ENCODE measurements around the gene USF1. TPM values are rescaled to one million over a fixed set of nuclear protein-coding genes. Genes with fewer than 3 reads are reported as not detected.
A peak's percentile ranks its signal among the peaks of the same experiment; 100 is the strongest.

The USF1 gene
- total RNA-seq, 4 donors from 2014 or later, result 35.9 to 55.7 (median 49.4) TPM

DNA sequence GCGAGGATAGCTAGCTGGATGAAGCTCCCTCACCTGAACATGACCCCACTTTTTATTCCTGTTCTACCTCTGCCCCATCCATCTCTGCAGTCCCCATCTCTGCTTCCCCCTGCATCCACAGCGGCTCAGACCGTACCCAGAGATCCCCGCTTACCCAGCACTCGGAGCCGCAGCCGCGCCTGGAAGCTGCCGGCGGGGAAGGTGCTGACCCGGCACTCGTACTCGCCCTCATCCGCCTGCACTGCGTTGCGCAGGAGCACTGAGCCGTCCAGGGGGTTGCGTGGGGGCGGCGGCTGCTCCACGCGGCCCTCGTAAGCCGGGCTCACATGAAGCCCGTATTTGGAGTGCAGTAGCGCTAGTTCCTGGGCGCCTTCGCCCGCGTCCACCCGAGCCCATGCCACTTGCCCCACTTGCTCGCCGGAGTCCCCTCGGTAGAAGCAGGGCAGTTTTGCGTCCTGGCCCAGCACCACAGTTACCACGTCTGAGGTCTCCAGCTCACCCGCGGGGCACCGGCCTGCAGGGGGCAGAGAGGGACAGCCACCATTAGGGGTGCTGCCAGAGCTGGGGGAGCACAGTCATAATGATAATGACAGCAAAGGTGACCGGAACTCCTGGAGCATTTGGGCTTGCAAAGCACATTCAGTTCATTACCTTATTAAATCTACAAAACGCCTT lies 33.8 kb upstream of the USF1 start:
- Histone ChIP-seq H3K4me1 (peaks cover 28 to 95% (median 34%) of the 10 kb centered on the region in 3 donors), H3K27me3 (peaks cover 0 to 7% (median 0%) of the 10 kb centered on the region in 4 donors), H3K27ac (peak overlapping the region; percentile 30 to 97 (median 94)), H3K9me3 (no peaks in the 10 kb centered on the region), H3K4me3 (no peak overlapping the region), H3K36me3 (peaks cover 0 to 45% (median 5%) of the 10 kb centered on the region in 3 donors)
- intact Hi-C loops (cut with DNase I), result no loop called here
- no peak for TF ChIP-seq POLR2A (IDR thresholded peaks at IDR 0.05)
- TF ChIP-seq CTCF (IDR thresholded peaks at IDR 0.05), result no peak
- 55 to 61% methylated on average over 6 to 18 of the region's 41 CpGs for WGBS, 2 donors
- DNase-seq, result no peak

DNA sequence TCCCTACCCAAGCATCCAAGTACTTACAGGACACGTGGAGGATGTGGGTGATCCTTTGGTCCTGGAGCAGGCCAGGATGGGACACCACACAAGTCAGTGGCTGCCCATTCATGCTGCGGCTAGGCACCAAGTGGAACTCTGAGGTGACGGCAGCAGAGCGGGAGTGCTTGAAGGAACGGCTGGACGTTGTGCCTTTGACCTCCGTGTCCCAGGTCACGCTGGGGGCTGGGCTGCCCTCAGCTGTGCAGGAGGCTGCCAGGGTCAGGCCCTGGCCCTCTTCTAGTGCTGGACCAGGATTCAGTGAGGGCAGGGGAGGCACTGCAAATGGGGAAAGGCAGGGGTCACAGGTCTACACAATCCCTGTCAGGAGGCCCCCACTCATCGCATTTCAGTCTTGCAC lies 31.6 kb upstream of the USF1 start:
- intact Hi-C loops (cut with DNase I), result no loop called here
- Histone ChIP-seq H3K4me3 (no peak overlapping the region), H3K27me3 (peaks cover 0 to 7% (median 0%) of the 10 kb centered on the region in 4 donors), H3K27ac (peak overlapping the region; percentile 6 to 97 (median 54)), H3K4me1 (peaks cover 16 to 95% (median 28%) of the 10 kb centered on the region in 3 donors), H3K36me3 (peaks cover 0 to 57% (median 12%) of the 10 kb centered on the region in 3 donors), H3K9me3 (no peaks in the 10 kb centered on the region)
- TF ChIP-seq CTCF (IDR thresholded peaks at IDR 0.05), result no peak
- TF ChIP-seq POLR2A (IDR thresholded peaks at IDR 0.05), result no peak
- DNase-seq, result no peak
- 83 to 93% methylated on average over 1 to 6 of the region's 9 CpGs for WGBS, 2 donors

- no peak for DNase-seq
- no peak for TF ChIP-seq POLR2A (IDR thresholded peaks at IDR 0.05)
- no peak for TF ChIP-seq CTCF (IDR thresholded peaks at IDR 0.05)
- no peaks in the 10 kb centered on the region for H3K9me3 ChIP-seq
- intact Hi-C loops (cut with DNase I), result no loop called here
- H3K27me3 ChIP-seq, result peaks cover 0 to 7% (median 0%) of the 10 kb centered on the region in 4 donors
- peaks cover 12 to 95% (median 20%) of the 10 kb centered on the region in 3 donors for H3K4me1 ChIP-seq
- H3K27ac ChIP-seq, result peak overlapping the region; percentile 3 to 97 (median 50)
- no peak overlapping the region for H3K4me3 ChIP-seq
- peaks cover 0 to 66% (median 13%) of the 10 kb centered on the region in 3 donors for H3K36me3 ChIP-seq
Observed at GRCh38 chr1:161076410-161076809, 30.6 kb upstream of the USF1 start.

DNA sequence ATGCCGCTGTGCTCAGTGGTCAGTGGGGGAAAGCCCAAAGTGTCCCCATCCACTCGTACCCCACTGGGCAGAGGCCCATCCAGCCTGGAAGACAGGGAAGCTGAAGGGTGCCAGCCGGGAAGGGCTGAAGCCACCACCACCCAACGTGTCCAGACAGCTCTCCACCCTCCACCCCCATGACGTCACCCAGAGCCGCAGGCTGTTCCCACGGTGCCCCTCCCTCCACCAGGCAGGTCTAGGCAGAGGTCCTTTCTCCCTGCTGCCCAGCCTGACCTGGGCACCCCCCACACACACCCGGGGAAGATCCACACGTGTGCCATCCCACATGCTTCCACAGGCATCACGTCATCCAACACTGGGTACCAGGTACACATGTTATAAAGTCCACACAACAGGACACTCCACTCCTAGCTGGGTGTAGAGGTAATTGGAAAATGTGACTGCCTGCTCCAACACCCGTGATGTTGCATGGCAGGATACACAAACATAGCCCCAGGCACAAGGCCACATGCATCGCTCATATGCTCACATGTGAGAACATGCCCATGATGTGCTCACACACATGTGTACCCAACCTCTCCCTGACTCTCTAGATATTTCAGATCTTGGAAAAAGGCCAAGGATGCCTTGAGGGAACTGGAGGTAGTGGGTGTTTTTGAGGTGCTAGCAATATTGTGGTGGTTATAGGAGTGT lies 29.0 kb upstream of the USF1 start:
- TF ChIP-seq POLR2A (IDR thresholded peaks at IDR 0.05), result no peak
- no peak for TF ChIP-seq CTCF (IDR thresholded peaks at IDR 0.05)
- Histone ChIP-seq H3K27ac (peak overlapping the region; percentile 82 to 97 (median 90)), H3K9me3 (no peaks in the 10 kb centered on the region), H3K4me3 (peak overlapping the region in 1 of 4 donors; percentile 23), H3K4me1 (peaks cover 5 to 95% (median 17%) of the 10 kb centered on the region in 3 donors), H3K36me3 (peaks cover 0 to 74% (median 13%) of the 10 kb centered on the region in 3 donors), H3K27me3 (peaks cover 0 to 6% (median 0%) of the 10 kb centered on the region in 4 donors)
- DNase-seq, result no peak
- intact Hi-C loops (cut with DNase I), result no loop called here
- WGBS, 2 donors, result 32 to 35% methylated on average over 8 of the region's 12 CpGs

Data from esophagus squamous epithelium (tissue), 5 donors.